ENCODE measurements around the gene CXCL16. TPM values are rescaled to one million over a fixed set of nuclear protein-coding genes. Genes with fewer than 3 reads are reported as not detected.

Gene CXCL16
- total RNA-seq, 6 experiments from 2014 or later, result 0.31 to 0.92 (median 0.62) TPM

DNA sequence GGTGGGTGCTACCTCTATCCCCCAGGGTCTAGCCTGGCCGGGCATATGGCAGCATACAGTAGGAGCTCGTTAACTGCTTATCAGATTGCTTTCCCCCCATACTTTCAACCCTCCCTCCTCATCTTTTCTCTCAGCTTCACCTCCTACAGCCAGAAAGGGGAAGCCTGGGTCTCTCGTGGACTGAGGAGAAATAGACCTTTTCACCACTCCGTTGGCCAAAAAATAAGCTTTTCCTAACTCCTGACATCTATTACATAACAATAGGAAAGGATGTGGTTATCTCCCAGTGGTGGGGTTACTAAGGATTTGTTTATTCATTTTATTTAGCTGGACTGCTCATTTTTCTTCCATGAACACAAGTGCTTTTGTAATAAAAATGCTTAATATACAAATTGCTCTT lies 9.0 kb upstream of the CXCL16 start:
- no peak overlapping the region for H3K27ac Mint-ChIP-seq
- H3K27me3 Mint-ChIP-seq (ENCODE audit: insufficient read depth), result peaks cover 48% of the 10 kb centered on the region
- no peaks in the 10 kb centered on the region for H3K4me1 Mint-ChIP-seq (ENCODE audit: low read depth)
- no peak for DNase-seq
- H3K4me3 Mint-ChIP-seq, result no peak overlapping the region
- TF ChIP-seq, protein P1, sequence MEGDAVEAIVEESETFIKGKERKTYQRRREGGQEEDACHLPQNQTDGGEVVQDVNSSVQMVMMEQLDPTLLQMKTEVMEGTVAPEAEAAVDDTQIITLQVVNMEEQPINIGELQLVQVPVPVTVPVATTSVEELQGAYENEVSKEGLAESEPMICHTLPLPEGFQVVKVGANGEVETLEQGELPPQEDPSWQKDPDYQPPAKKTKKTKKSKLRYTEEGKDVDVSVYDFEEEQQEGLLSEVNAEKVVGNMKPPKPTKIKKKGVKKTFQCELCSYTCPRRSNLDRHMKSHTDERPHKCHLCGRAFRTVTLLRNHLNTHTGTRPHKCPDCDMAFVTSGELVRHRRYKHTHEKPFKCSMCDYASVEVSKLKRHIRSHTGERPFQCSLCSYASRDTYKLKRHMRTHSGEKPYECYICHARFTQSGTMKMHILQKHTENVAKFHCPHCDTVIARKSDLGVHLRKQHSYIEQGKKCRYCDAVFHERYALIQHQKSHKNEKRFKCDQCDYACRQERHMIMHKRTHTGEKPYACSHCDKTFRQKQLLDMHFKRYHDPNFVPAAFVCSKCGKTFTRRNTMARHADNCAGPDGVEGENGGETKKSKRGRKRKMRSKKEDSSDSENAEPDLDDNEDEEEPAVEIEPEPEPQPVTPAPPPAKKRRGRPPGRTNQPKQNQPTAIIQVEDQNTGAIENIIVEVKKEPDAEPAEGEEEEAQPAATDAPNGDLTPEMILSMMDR (IDR thresholded peaks at IDR 0.05), result no peak
- H3K9me3 Mint-ChIP-seq, result no peaks in the 10 kb centered on the region
- H3K36me3 Mint-ChIP-seq (ENCODE audit: low read depth), result no peaks in the 10 kb centered on the region

DNA sequence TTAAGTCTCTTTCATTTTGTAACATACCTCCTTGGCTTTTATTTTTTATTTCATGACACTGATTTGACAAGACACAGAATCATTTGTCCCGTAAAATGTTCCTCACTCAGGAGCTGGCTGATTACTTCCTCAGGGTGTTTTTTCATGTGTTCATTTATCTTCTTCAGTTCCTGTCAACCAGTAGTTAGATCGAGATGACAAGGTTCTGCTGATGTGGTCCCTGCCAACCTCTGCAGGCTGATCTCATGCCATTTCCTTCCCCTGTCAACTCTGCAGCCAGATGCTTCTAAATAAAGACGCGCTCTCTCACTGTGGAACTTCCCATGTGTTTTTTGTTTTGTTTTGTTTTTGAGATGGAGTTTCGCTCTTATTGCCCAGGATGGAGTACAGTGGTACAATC lies 8.1 kb upstream of the CXCL16 start:
- TF ChIP-seq, protein P1 (IDR thresholded peaks at IDR 0.05), result no peak
- Mint-ChIP-seq H3K27me3 (ENCODE audit: insufficient read depth) (peaks cover 48% of the 10 kb centered on the region), H3K27ac (no peak overlapping the region), H3K4me3 (no peak overlapping the region), H3K36me3 (ENCODE audit: low read depth) (no peaks in the 10 kb centered on the region), H3K4me1 (ENCODE audit: low read depth) (no peaks in the 10 kb centered on the region), H3K9me3 (no peaks in the 10 kb centered on the region)
- DNase-seq, result no peak

DNA sequence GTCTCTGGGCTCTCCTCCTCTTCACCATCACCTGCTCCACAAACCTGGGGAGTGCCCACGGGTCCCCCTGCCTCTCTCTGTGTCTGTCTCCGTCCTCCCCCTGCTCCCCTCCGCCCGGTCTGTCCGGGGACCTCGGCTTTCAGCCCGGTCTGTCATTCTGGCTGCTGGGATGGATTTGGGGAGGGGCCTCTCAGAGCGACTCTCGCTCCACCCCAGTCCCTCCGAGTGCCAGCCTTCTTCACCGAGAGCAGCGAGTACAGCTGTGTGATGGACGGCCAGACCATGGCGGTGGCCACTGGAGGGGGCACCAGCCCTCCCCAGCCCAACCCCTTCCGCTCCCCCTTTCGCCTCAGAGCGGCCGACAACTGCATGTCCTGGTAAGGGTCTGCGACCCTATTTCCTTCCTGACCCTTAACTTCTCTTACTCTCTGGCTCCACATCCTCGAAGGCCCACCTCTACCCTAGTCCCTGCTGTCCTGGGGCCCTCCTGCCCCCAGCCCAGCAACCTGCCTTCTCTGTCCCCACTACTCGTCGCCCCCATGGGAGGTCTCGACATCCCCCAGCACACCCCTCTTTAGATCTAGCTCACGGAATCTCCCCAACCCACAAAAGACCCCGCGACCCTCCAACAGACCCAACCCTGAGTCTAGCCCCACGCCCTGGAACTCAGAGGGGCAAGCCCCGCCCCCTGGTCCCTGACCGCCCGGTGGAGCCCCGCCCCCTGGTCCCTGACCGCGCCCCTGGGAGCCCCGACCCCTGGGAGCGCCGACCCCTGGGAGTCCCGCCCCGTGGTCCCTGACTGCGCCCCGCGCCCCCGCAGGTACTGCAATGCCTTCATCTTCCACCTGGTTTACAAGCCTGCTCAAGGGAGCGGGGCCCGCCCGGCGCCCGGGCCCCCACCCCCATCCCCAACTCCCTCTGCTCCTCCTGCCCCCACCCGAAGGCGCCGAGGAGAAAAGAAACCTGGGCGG lies 5.6 kb upstream of the CXCL16 start:
- TF ChIP-seq, protein P1 (IDR thresholded peaks at IDR 0.05), result no peak
- no peaks in the 10 kb centered on the region; the same call in 1 of the 2 replicates for H3K4me1 Mint-ChIP-seq (ENCODE audit: low read depth)
- peaks cover 59% of the 10 kb centered on the region for H3K27me3 Mint-ChIP-seq (ENCODE audit: insufficient read depth)
- H3K4me3 Mint-ChIP-seq, result no peak overlapping the region
- H3K36me3 Mint-ChIP-seq (ENCODE audit: low read depth), result no peaks in the 10 kb centered on the region
- no peak for DNase-seq
- H3K9me3 Mint-ChIP-seq, result no peaks in the 10 kb centered on the region
- H3K27ac Mint-ChIP-seq, result no peak overlapping the region

DNA sequence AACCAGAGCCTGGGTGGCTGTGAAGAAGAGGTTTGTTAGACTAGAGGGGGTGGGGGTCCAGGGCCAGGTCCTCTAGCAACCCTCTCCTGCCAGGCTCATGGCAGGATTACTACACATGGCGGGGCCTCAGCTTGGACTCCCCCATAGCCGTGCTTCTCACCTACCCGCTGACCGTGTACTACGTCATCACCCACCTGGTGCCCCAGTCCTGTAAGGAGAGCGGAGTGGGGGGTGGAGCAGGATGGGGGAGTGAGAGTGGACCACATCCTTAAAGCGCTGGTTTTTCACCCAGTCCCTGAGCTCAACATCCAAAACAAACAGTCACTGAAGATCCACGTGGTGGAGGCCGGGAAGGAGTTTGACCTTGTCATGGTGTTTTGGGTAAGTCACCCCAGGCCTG lies 4.2 kb upstream of the CXCL16 start:
- Mint-ChIP-seq H3K4me3 (no peak overlapping the region), H3K27me3 (ENCODE audit: insufficient read depth) (peaks cover 57% of the 10 kb centered on the region), H3K27ac (no peak overlapping the region), H3K9me3 (no peaks in the 10 kb centered on the region), H3K36me3 (ENCODE audit: low read depth) (no peaks in the 10 kb centered on the region), H3K4me1 (ENCODE audit: low read depth) (no peaks in the 10 kb centered on the region; the same call in none of the 2 replicates)
- TF ChIP-seq, protein P1 (IDR thresholded peaks at IDR 0.05), result no peak
- no peak for DNase-seq

DNA sequence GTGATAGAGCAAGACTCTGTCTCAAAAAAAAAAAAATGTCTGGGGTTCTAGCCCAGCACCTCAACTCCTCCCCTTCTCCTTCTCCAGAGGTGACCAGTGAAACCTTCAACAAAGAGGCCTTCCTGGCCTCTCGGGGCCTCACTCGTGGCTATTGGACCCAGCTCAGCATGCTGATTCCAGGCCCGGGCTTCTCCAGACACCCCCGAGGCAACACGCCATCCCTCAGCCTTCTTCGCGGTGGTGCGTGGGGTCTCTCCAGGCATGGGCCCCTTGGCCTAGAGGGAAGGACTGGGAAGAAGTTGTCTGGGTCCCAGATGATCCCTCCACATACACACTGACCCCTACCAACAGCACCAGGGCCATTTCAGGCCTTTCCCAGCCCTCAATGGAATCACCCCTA lies 3.5 kb upstream of the CXCL16 start:
- Mint-ChIP-seq H3K27me3 (ENCODE audit: insufficient read depth) (peaks cover 55% of the 10 kb centered on the region), H3K4me1 (ENCODE audit: low read depth) (peaks cover 7% of the 10 kb centered on the region), H3K9me3 (no peaks in the 10 kb centered on the region), H3K4me3 (no peak overlapping the region), H3K27ac (no peak overlapping the region), H3K36me3 (ENCODE audit: low read depth) (no peaks in the 10 kb centered on the region)
- TF ChIP-seq, protein P1 (IDR thresholded peaks at IDR 0.05), result no peak
- DNase-seq, result no peak

Measured in HFFc6 (cell line).